HUDEP-2 (cell line): ENCODE measurements around the gene LMF1.

ENCODE experiments used
- DNase-seq, 76 experiments: peaks; one replicate each; lab custom pipeline; 2025; ENCODE audit not compliant: unreplicated experiment in 76 of 76; lab: John Stamatoyannopoulos, UW

LMF1 gene

DNA sequence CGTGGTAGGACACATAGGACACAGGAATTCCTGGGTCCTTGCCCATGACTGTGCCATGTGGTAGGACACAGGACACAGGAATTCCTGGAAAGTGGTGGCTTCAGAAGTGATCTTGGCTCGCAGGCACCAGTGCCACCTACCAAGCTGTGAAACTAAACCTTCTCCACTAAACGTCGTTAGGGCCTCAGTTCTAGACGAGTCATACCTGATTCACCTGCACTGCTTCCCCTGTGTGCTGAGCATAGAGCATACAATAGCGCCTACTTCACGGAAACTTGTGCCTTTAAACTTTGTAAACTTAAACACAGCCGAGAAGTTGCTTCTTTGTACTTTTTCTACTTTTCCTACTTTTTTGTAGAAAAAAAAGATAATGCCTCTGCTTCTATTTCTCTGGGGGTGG is 15.6 kb upstream of the LMF1 start:
- no peak for DNase-seq

DNA sequence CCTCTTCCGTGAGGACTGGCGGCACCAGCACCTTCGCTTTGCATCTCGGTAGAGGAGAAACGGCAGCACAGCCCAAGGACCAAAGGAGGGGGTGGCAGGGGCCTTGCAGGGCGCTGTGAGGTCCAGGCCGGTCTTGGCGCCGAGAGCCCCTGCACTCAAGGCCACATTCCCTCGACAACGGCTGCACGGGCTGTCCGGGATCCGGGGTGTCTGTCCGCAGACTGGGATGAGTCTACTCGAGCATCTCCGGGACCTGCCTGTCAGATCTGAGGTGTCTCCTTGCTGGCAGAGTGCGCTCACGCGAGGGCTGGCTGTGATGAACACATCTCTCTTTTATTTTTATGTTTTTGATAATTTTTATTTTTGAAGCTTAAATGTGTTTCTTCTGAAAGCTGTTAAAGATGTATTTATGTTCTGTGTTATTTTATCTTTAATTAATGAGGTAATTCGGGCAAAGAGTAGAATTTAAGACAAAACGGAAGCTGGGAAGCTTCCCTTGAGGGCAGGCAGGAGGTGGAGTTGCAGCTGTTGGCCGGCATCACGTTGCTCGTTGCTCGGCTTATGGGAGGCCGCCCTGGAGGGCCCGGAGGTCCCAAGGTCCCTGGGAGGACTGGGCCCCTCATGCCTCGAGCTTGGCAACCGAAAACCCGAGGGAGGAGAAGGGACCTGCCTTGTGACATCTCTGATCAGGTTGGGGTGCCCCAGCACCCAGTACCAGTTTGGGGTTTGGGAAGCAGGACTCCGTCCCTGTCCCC is 15.0 kb upstream of the LMF1 start:
- DNase-seq = no peak

DNA sequence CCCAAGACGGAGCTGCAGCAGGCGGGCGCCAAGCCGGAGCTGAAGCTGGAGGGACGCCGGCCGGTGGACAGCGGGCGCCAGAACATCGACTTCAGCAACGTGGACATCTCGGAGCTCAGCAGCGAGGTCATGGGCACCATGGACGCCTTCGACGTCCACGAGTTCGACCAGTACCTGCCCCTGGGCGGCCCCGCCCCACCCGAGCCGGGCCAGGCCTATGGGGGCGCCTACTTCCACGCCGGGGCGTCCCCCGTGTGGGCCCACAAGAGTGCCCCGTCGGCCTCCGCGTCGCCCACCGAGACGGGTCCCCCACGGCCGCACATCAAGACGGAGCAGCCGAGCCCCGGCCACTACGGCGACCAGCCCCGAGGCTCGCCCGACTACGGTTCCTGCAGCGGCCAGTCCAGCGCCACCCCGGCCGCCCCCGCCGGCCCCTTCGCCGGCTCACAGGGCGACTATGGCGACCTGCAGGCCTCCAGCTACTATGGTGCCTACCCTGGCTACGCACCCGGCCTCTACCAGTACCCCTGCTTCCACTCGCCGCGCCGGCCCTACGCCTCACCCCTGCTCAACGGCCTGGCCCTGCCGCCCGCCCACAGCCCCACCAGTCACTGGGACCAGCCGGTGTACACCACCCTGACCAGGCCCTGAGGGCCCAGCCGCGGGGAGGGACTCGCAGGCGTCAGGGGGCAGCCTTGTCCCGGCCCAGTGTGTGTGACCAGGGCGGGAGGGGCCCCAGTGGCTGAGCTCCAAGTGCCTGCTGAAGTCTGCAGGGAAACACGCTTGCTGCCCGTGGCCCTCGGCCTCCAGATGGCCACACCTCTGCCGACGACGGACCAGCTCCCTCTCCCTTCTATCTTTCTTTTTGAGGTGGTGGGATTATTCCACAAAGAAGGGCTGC is 14.2 kb upstream of the LMF1 start:
- no peak for DNase-seq

DNA sequence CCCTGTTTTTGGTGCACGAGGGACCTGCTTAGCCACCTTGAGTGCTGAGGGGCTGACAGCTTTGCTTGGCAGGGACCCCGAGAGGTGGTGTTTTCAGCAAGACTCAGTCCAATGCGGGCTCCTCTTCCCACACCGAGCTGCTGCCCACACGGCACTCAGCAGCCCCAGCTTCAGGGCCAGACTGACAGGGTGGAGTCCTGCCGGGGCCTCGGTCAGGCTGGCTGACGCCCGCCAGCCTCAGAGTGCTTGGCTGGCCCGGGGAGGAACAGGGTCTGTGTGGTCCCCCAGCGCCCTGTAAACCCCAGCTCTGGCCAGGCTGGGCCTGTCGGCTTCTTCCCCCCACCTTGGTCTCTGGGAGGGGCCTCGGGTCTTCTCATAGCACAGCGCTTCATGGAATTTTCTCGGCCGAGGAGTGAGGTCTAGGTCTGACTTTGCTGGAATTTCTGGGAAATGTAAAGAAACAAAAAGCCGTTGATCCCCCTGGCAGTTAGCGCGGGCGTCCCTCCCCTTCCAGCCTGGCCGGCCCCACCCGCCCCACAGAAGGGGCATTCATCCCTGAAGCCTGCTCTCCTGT is 13.4 kb upstream of the LMF1 start:
- DNase-seq = no peak

DNA sequence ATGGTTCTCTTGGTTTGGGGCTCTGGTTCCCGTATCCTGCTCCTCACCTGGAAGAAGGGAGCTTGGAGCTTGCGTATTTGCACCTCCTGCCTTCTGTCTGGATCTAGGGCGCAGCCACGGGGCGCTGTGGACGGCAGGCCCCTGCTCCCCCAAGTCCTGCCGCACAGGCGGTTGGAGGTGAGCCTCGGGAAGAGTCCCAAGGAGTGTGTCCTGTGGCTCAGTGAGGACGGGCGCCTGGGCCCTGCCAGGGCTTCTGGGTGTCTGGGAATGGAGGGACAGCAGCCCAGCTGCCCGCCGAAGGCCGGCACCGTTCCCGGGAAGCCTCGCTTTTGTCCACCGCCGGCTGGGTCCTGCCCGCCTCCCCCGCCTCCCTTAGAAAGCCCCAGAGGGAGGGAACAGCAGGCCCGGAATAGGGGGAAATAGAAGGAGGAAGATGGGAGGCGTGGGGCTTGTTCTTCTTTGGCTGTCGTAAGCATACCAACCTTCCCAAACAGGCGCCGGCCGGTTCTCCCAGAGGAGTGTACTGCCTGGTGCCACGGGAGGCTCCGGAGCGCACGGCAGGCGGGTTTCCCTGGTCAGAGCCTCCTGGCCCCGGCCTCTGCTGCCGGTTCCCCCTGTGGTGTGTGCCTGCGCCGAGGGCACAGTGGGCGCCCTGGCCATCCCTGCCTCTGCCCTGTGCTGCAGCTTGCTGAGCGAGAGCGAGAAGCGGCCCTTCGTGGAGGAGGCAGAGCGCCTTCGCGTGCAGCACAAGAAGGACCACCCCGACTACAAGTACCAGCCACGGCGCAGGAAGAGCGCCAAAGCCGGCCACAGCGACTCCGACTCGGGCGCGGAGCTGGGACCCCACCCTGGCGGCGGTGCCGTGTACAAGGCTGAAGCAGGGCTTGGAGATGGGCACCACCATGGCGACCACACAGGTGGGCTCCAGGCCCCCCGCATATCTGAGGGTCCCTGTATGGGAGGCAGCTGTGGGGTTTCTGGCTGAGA is 12.6 kb upstream of the LMF1 start:
- DNase-seq = no peak

DNA sequence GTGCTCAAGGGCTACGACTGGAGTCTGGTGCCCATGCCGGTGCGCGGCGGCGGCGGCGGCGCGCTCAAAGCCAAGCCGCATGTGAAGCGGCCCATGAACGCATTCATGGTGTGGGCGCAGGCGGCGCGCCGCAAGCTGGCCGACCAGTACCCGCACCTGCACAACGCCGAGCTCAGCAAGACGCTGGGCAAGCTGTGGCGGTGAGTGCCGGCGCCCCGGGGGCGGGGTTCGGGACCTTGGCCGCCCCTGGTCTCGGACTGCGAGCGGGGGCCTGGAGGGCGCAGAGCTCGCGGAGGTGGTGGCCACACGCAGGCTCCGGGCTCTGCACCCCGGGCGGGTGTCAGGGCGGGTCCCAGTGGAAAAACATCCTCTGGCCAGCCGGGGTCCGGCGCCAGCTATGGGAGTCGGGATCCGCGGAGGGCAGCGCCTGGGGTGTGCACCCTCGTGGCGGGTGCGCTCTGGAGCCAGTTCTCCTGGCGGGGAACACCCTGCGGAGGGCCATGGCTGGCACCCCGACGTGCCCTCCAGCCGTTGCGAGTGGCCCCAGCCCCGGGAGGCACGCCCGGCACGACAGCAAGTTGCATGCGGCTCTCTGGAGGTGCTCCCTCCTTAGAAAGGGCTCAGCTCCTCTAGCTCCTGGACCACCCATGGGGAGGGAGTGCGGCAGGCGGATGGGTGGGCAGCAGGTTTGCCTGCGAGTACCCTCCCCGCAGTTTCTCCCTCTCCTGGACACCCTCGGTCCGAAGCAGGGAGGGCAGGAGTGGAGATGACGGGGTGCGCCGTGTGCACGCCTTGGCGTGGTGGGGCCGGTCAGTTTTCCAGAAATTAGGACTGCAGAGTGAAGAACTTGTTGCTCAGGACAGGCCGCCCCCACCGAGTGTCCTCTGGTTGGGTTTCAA is 11.6 kb upstream of the LMF1 start:
- no peak for DNase-seq

DNA sequence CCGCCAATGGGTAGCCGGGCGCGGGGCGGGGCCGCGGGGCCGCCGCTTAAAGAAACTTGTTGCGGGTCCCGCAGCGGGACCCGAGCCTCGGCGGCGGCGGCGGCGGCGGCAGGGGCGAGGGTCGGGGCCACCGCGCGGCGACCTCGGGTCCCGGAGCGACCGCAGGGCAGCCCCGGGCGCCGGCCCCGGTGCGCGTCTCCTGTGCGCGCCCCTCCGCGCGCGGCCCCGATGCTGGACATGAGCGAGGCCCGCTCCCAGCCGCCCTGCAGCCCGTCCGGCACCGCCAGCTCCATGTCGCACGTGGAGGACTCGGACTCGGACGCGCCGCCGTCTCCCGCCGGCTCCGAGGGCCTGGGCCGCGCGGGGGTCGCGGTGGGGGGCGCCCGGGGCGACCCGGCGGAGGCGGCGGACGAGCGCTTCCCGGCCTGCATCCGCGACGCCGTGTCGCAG is 10.9 kb upstream of the LMF1 start, which contains the start of gene SOX8:
TSS of gene SOX8 (plus strand) at position 76 of the 450 bp plus-strand sequence. CDS start at position 229, 153 bp downstream.
- DNase-seq = no peak

DNA sequence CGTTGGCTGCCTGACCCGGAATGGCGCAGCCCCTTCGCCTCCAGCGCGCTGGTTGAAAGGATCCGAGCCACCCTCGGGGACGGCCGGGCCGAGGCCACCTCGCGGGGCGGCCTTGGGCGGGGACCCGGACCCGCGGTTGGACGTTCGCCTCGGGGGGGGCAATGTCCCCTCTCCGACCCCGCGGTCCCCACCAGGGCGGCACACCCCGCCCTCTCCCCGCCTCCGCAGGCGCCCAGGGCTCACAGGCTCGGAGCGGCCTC is 9.7 kb upstream of the LMF1 start:
- no peak for DNase-seq

DNA sequence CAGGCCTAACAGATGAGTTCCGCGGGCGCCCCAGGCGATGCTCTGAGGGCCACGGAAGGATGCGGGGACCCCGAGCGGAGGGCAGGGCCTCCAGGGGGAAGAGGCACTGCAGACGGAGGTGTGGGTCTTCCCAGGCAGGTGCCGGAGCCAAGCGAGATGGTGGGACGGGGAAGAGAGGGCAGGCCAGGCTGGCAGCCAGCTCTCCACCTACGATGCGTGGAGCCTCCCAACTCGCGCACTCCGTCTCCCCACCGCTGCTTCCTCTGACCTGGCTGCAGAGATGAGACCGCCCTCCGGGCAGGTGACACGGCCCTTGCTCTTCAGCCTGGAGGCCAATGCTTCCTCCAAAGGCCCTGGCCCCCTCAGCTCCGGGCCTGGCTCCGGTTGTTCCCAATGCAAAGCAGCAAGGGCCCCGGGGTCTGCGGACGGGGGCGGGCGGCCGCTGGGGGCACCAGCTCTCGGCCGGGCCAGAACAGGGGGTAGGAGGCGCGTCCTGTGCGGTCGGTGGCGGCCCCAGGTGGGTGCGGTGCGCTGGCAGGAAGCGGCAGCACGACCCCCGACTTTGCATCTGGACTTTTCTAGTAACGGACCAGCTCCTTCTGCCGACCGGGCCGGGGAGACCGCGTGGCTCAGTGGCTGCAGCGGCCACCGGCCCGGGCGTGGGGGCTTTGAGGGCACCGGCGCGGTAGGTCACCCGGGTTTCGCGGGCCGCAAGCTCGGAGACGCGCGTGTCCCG is 9.2 kb upstream of the LMF1 start:
- DNase-seq = no peak

DNA sequence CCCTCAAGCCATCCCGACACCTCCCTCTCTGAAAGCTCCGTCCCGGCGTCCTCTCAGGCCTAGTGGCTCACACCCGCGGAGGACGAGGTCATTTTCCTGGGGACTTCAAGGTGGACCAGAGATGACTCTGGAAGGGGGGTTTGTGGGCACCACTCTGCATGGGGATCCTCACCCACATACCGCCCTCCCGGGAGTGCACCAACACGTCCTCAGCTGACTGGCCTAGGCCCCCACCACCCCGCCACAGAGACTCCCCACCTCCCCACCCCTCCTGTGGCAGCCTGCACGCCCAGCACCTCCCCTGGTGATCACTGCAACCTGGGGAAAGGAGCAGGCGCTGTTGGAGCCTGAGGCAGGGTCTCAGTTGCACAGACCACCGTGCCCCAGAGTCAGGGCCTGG is 8.4 kb upstream of the LMF1 start:
- DNase-seq = no peak

DNA sequence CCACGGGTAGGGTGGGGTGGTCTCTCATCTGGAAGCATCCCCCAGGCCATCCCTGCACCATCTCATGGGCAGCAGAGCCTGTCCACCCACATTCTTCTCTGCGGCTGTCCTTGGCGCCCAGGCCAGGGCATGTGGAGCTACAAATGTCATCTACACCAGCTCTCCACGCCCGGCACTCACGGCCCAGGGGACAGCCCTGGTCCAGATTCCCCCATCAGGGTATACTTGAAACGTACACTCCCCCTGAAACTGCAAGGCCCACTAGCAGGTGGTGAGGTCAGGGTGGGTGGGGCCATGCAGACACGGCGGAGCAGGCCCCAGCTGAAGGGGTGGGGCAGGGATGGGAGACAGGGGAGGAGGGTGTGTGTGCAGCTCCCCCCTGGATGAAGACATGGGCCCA is 7.6 kb upstream of the LMF1 start:
- DNase-seq = no peak

DNA sequence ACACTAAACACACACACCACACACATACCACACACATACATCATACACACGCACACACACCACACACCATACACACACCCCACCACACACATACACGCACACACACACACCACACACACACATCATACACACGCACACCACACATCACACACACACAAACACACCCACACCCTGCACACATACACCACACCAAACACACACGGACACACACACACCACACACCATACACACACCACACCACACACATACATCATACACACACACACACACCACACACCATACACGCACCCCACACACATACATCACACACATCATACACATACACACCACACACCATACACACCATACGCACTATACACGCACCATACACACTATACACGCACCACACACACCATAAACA is 7.1 kb upstream of the LMF1 start:
- DNase-seq = no peak

DNA sequence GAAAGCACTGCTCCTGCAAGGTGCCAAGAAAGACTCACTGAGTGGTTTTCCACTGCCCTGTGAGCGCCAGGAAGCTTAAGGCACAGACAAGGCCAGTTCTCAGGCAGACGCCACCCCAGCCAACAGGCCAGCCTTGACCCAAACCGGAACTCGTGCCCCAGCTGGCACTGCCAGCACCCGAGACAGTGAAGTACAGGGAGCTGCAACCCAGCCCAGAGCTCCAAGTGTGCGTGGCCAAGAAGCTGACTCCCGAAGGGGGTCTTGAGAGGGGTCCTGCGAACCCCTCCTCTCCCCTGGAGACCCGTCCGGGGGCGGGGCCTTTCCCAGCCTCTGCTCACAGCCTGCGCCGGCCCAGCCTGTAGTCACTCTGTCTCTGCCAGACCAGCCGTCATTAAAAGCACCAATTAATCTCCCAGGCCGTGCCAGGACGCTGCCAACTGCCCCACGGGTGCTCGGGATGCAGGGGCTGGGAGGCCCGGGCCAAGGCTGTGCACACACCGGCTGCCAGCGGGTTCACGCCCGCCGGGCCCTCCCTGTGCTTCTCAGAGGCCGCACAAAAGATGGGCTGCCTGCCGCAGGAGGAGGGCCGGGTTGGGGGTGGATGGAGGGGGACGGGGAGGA is 6.4 kb upstream of the LMF1 start:
- no peak for DNase-seq

DNA sequence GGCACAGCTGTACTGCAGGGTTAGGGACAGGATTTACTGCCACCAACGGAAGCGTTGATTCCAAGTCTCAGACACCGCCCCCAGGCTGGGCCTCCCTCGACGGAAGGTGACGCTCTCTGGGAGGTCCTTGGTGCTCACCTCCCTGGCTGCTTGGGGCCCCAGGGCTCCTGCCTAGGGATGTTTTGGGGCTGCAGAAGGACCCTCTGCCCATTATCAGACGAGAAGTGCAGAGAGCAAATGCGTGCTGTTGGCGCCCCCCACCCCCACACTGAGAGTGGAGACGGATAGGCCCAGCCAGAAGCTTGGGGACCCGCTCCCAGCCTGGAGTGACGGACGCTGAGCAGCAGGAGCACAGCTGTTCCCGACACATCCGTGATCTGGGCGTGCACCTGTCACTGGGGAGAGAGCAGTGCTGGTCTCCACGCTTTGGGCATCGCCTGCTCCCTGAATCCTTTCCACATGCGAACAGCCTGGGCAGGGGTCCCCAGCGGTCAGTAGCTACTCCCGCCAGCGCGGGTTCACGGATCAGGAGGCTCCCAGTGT is 5.7 kb upstream of the LMF1 start:
- no peak for DNase-seq

DNA sequence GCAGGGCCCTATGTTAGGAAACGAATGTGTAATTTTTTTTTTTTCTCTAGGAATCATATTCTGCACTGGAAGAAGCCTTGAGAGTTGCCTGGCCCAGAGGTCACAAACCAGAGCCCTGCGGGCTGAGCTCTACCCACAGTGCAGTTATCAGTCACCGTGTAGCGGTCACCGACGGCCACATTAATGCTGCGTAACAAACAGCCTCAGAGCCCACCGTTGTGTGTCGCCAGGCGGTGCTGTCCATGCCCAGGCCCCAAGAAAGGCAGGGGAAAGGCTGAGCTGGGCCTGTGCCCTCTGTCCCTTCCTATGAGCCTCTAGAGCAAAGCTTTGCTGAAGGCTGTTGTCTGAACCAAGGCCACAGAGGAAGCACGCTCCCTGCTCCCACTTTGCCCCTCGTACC is 4.5 kb upstream of the LMF1 start:
- DNase-seq = no peak

DNA sequence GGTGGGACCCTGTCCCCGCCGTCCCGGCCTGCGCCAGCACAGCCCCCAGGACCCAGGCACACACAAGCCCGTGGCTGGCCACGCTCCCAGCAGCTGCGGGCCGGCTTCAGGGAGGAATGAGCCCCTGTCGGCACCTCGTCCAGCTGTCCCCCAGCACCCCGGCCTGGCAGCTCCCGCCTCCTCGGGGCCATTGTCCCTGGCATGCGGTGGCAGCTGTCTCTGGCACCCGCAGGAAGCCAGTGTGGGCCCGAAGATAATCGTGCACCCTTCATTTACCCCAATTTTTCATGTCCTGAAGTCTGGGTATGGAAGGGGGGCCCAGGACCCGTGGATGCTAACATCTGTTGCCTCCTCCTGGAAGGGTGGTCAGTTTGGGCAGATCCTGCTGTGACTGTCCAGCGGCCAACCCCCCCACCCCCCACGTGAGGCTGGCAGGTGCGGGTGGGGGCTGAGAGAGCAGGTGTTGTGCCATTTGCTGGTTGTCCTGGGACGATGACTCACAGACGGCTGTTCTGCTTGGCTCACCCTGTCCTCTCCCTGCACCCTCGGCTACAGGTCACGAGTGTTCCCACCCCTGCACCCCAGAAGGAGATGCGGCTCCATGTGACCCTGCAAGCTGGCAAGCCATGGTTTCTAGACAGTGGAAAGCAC is 4.0 kb upstream of the LMF1 start:
- no peak for DNase-seq

DNA sequence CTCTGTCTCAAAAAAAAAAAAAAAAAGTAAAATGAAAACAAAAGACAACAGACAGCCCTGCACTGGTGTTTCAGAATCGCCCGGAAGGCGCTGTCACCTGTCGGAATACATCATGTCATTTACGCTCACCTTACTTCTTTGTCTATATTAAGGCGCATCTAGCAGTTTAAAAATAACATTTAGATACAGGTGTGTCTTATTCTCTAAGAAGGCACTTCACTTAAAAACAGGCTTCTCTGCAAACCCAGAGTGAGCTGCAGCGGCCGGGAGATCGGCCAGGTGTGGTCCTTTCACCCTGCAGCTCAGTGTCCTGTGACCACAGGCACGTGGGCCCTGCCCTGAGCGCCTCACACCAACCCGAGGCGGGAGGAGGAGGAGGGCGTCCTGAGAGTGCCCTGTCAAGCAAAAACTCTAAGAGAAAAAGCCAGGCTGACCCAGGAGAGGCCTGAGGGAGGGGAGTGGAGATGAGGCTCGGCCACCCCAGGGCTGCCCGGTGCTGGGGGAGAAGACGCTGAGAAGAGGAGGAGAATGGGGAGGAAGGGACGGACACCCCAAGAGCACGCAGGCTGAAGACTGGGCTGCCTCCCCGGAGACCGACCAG is 3.3 kb upstream of the LMF1 start:
- DNase-seq = no peak
